IMR-90 (cell line): ENCODE measurements around the gene ZNF750.

Source experiments
- CEBPB ChIP-seq: IDR thresholded peaks from 2 replicates; pipeline ENCODE4 v1.6.1; 2012; ENCODE audit warnings: low read depth, low read length, improper control_type of control experiment
- CHD1 ChIP-seq: IDR thresholded peaks from 2 replicates; pipeline ENCODE4 v1.6.1; 2012; ENCODE audit warnings: low read depth, low read length, improper control_type of control experiment
- MAFK ChIP-seq: IDR thresholded peaks from 2 replicates; pipeline ENCODE4 v1.6.1; 2012; ENCODE audit warnings: low read depth, low read length, improper control_type of control experiment
- MXI1 ChIP-seq: IDR thresholded peaks from 2 replicates; pipeline ENCODE4 v1.6.1; 2012; ENCODE audit warnings: low read depth, mild to moderate bottlenecking, low read length, moderate library complexity, borderline replicate concordance
- POLR2A ChIP-seq: IDR thresholded peaks from 2 replicates; pipeline ENCODE4 v1.6.1; 2012; ENCODE audit warnings: mild to moderate bottlenecking, low read depth, low read length
- RCOR1 ChIP-seq: IDR thresholded peaks from 2 replicates; pipeline ENCODE4 v1.6.1; 2012; ENCODE audit warnings: mild to moderate bottlenecking, low read length, improper control_type of control experiment; ENCODE audit not compliant: insufficient replicate concordance
- TF ChIP-seq, protein P1 (sequence below): conservative IDR thresholded peaks from 2 replicates; pipeline ENCODE4 v1.5.1; 2012; ENCODE audit warnings: mild to moderate bottlenecking, low read depth, low read length, improper control_type of control experiment
- TF ChIP-seq, protein P2 (sequence below): fragments of 150-350 bp; IDR thresholded peaks from 2 replicates; pipeline ENCODE4 v1.6.1; 2017; ENCODE audit warnings: mild to moderate bottlenecking, antibody characterized with exemption, low read length, low read depth

DNA sequence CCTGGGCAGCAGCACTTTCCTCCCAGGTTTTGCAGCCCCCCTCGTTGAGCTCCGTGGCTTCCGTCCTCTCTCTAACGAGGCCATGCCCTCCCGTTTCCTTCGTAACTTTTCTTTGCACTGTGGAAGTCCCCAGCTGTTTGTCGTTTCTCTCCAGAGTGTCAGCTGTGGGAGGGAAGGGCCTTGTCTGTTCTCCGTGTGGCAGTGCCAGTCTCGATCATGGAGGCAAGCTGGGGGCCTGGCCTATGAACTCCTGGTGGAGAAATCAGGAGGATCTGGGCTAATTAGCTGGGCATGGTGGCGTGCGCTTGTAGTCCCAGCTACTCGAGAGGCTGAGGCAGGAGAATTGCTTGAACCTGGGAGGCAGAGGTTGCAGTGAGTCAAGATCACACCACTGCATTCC lies 59.6 kb downstream of the ZNF750 start:
- TF ChIP-seq POLR2A (no peak), CEBPB (no peak), MAFK (no peak), MXI1 (no peak), RCOR1 (no peak), CHD1 (no peak)
- TF ChIP-seq, protein P1, sequence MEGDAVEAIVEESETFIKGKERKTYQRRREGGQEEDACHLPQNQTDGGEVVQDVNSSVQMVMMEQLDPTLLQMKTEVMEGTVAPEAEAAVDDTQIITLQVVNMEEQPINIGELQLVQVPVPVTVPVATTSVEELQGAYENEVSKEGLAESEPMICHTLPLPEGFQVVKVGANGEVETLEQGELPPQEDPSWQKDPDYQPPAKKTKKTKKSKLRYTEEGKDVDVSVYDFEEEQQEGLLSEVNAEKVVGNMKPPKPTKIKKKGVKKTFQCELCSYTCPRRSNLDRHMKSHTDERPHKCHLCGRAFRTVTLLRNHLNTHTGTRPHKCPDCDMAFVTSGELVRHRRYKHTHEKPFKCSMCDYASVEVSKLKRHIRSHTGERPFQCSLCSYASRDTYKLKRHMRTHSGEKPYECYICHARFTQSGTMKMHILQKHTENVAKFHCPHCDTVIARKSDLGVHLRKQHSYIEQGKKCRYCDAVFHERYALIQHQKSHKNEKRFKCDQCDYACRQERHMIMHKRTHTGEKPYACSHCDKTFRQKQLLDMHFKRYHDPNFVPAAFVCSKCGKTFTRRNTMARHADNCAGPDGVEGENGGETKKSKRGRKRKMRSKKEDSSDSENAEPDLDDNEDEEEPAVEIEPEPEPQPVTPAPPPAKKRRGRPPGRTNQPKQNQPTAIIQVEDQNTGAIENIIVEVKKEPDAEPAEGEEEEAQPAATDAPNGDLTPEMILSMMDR, result no peak
- TF ChIP-seq, protein P2, sequence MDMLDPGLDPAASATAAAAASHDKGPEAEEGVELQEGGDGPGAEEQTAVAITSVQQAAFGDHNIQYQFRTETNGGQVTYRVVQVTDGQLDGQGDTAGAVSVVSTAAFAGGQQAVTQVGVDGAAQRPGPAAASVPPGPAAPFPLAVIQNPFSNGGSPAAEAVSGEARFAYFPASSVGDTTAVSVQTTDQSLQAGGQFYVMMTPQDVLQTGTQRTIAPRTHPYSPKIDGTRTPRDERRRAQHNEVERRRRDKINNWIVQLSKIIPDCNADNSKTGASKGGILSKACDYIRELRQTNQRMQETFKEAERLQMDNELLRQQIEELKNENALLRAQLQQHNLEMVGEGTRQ, result no peak
